K562 (cell line): ENCODE measurements around the gene C7. TPM values are rescaled to one million over a fixed set of nuclear protein-coding genes. Genes with fewer than 3 reads are reported as not detected.

Source experiments
- ATAC-seq: fragments of 200-7000 bp; cut with Tn5 transposase; 3 replicates; pipeline ENCODE4 v1.9.1; 2020; ENCODE audit warnings: moderate library complexity
- BruUV-seq: library from RNA; stranded (reverse); fragments of 400-500 nt; replicated peaks from 2 replicates; lab custom pipeline; 2021; lab: Mats Ljungman, UMichigan
- CTCF ChIA-PET: fragments of 300-600 bp; formaldehyde crosslinking; extraction: SDS; loops from one replicate; lab custom pipeline; 2021; ENCODE audit warnings: low intra/inter-chr PET ratio; lab: Yijun Ruan, JAX
- POLR2A ChIA-PET: fragments of 300-600, 350-650 bp; sonication (Branson Sonifier 250); formaldehyde crosslinking; extraction: SDS; loops from one replicate; lab custom pipeline; 2021; ENCODE audit warnings: antibody characterized with exemption, inconsistent platforms; lab: Yijun Ruan, JAX
- DNase-seq, 4 experiments: peaks; one replicate each; pipeline versions ENCODE4 v3.0.0 to v3.0.0-alpha.2; 2011 to 2018; ENCODE audit warnings: low spot score in 3 of 4, mixed read lengths in 3 of 4; ENCODE audit errors: extremely low read depth in 1 of 4
- FAIRE-seq: peaks from 2 replicates; lab custom pipeline; 2011; peaks lifted over from hg19 to GRCh38; lab: Jason Lieb, UNC
- H2AFZ ChIP-seq: 2 replicates; pipeline ENCODE4 v1.6.0; 2011; ENCODE audit warnings: low read depth, low read length, control low read depth, inconsistent platforms
- H3K27ac ChIP-seq: fragments of 200-600 bp; 3 replicates; pipeline ENCODE4 v1.8.0; 2011; ENCODE audit warnings: low read depth, mild to moderate bottlenecking, control low read depth, inconsistent platforms, low read length, moderate library complexity, mixed read lengths; ENCODE audit errors: extremely low read depth
- H3K27me3 ChIP-seq, 2 experiments: fragments of 300-600 bp in 1 of 2; 2 replicates in 1 of 2; 3 replicates in 1 of 2; pipeline versions ENCODE4 v1.6.0 to v1.8.0; 2011; ENCODE audit warnings: inconsistent platforms in 2 of 2, low read length in 2 of 2, mild to moderate bottlenecking in 1 of 2, mixed read lengths in 1 of 2, moderate library complexity in 1 of 2; ENCODE audit not compliant: control insufficient read depth in 2 of 2, insufficient read depth in 2 of 2
- H3K36me3 ChIP-seq: fragments of 300-600 bp; 3 replicates; pipeline ENCODE4 v1.8.0; 2011; ENCODE audit warnings: mild to moderate bottlenecking, low read length, inconsistent platforms; ENCODE audit not compliant: control insufficient read depth, insufficient read depth
- H3K4me1 ChIP-seq, 2 experiments: fragments of 200-600 bp in 1 of 2; replicated peaks in 1 of 2; 2 replicates in 1 of 2; 3 replicates in 1 of 2; pipeline versions ENCODE4 v1.5.1 to v1.8.0; 2011; ENCODE audit warnings: inconsistent platforms in 2 of 2, low read length in 2 of 2, mild to moderate bottlenecking in 1 of 2, mixed read lengths in 1 of 2, moderate library complexity in 1 of 2; ENCODE audit not compliant: control insufficient read depth in 2 of 2, insufficient read depth in 2 of 2
- H3K4me2 ChIP-seq: 2 replicates; pipeline ENCODE4 v1.6.1; 2011; ENCODE audit warnings: low read length, control low read depth, inconsistent platforms, mixed read lengths; ENCODE audit not compliant: insufficient read depth
- H3K4me3 ChIP-seq: fragments of 200-600 bp; sonication (generic), shearing (Covaris generic); 2 replicates; pipeline ENCODE4 v1.5.1; 2016; ENCODE audit warnings: control low read depth, inconsistent platforms
- H3K79me2 ChIP-seq: fragments of 200-600 bp; 3 replicates; pipeline ENCODE4 v1.8.0; 2011; ENCODE audit warnings: low read length, inconsistent platforms; ENCODE audit not compliant: control insufficient read depth, insufficient read depth
- H3K9ac ChIP-seq, 2 experiments: 2 replicates each; pipeline versions ENCODE4 v1.6.0 to v1.6.1; 2011; ENCODE audit warnings: low read depth in 2 of 2, low read length in 2 of 2, control low read depth in 1 of 2, inconsistent platforms in 1 of 2, mild to moderate bottlenecking in 1 of 2, mixed read lengths in 1 of 2; ENCODE audit not compliant: insufficient read depth in 1 of 2
- H3K9me1 ChIP-seq: one replicate; pipeline ENCODE4 v1.6.0; 2011; ENCODE audit warnings: inconsistent platforms, mild to moderate bottlenecking, low read length, moderate library complexity; ENCODE audit not compliant: control insufficient read depth, insufficient read depth
- H3K9me3 ChIP-seq: replicated peaks from 2 replicates; pipeline ENCODE4 v1.5.1; 2011; ENCODE audit warnings: low read depth, low read length, inconsistent platforms; ENCODE audit not compliant: control insufficient read depth, insufficient read depth
- H4K20me1 ChIP-seq: replicated peaks from 2 replicates; pipeline ENCODE4 v1.6.1; 2011; ENCODE audit warnings: low read length, inconsistent platforms, mixed read lengths; ENCODE audit not compliant: control insufficient read depth, insufficient read depth
- BRD4 ChIP-seq: fragments of 200-600 bp; sonication (generic); IDR thresholded peaks from 2 replicates; pipeline ENCODE4 v1.6.1; 2017; ENCODE audit warnings: inconsistent platforms
- CLOCK ChIP-seq: fragments of 250-450 bp; sonication (Bioruptor Pico); IDR thresholded peaks from 2 replicates; pipeline ENCODE4 v1.4.0; 2020; ENCODE audit warnings: mild to moderate bottlenecking, moderate library complexity, borderline replicate concordance
- E2F5 ChIP-seq: sonication (generic); formaldehyde crosslinking; IDR thresholded peaks from 2 replicates; pipeline ENCODE4 v1.8.0; 2022; ENCODE audit warnings: mild to moderate bottlenecking, missing genetic modification reagents
- ELF2 ChIP-seq: fragments of 250-450 bp; sonication (Bioruptor Pico); IDR thresholded peaks from 2 replicates; pipeline ENCODE4 v1.5.0; 2021; ENCODE audit warnings: mild to moderate bottlenecking
- ERF ChIP-seq: fragments of 450-650 bp; formaldehyde crosslinking; IDR thresholded peaks from 2 replicates; pipeline ENCODE4 v1.4.0; 2020; ENCODE audit warnings: mild to moderate bottlenecking, mixed read lengths
- FOS ChIP-seq: IDR thresholded peaks from 3 replicates; pipeline ENCODE4 v1.6.1; 2011; ENCODE audit not compliant: insufficient read length; ENCODE audit errors: extremely low read depth
- NBN ChIP-seq: fragments of 450-650 bp; IDR thresholded peaks from 2 replicates; pipeline ENCODE4 v1.6.1; 2016; ENCODE audit warnings: low read depth, mild to moderate bottlenecking
- PBX2 ChIP-seq, 2 experiments: IDR thresholded peaks in 1 of 2; conservative IDR thresholded peaks in 1 of 2; 2 replicates each; pipeline ENCODE4 v1.6.1; 2016; ENCODE audit warnings: low read depth in 2 of 2, mild to moderate bottlenecking in 1 of 2, missing compliant biosample characterization in 1 of 2, missing genetic modification characterization in 1 of 2, moderate library complexity in 1 of 2
- SMARCC2 ChIP-seq: fragments of 450-650 bp; IDR thresholded peaks from 2 replicates; pipeline ENCODE4 v1.6.1; 2017; ENCODE audit warnings: antibody characterized with exemption, moderate library complexity, mild to moderate bottlenecking, low read depth
- SREBF1 ChIP-seq: fragments of 150-350 bp; IDR thresholded peaks from 2 replicates; pipeline ENCODE4 v1.6.1; 2014; ENCODE audit warnings: antibody characterized with exemption, low read depth, low read length, borderline replicate concordance
- TAF15 ChIP-seq: fragments of 200-400 bp; formaldehyde crosslinking; IDR thresholded peaks from 2 replicates; pipeline ENCODE4 v1.6.1; 2017; ENCODE audit warnings: mild to moderate bottlenecking, low read depth, low read length, moderate library complexity
- ZBTB7A ChIP-seq: IDR thresholded peaks from 2 replicates; pipeline ENCODE4 v1.6.1; 2011; ENCODE audit warnings: low read depth, mild to moderate bottlenecking, low read length, moderate library complexity, borderline replicate concordance; ENCODE audit not compliant: control insufficient read depth
- ZNF707 ChIP-seq: fragments of 250-450 bp; sonication (Bioruptor Pico); conservative IDR thresholded peaks from 2 replicates; pipeline ENCODE4 v1.8.0; 2022; ENCODE audit warnings: inconsistent platforms, mild to moderate bottlenecking, moderate library complexity
- WGBS: fragments of 100-300 bp; shearing (Covaris generic); methylation state at CpG from one replicate; pipeline ENCODE4 v1.1.6; 2016; ENCODE audit warnings: low coverage, mixed read lengths; ENCODE audit not compliant: insufficient coverage; ENCODE audit errors: missing lambda C conversion rate; 5-methylcytosine and 5-hydroxymethylcytosine counted together
- in situ Hi-C: fragments of 300-500 bp; cut with MboI; formaldehyde crosslinking; loops from 4 replicates; pipeline ENCODE4 v1.15.0; 2018; ENCODE audit warnings: inconsistent platforms, mixed read lengths
- intact Hi-C: fragments of 100-400 bp; cut with micrococcal nuclease; formaldehyde crosslinking; loops from 2 replicates; pipeline ENCODE4 v1.14.2; 2022
- polyA plus RNA-seq, 8 experiments: library from polyadenylated mRNA; depleted of rRNA in 4 of 8; stranded (reverse) in 5 of 8; unstranded in 3 of 8; fragments of >200 nt; fragmentation: Nextera tagmentation in 2 of 8; fragmentation: Illumina TruSeq in 1 of 8; extraction: Ambion mirVana in 2 of 8; extraction: Trizol in 1 of 8; gene quantifications; 2 replicates each; pipeline versions ENCODE4 v1.2.1 to v1.2.3, GENCODE V29; 2011 to 2014; ENCODE audit warnings: inconsistent platforms in 1 of 8, missing spikeins in 1 of 8
- total RNA-seq, 7 experiments: library from RNA; depleted of rRNA in 6 of 7; stranded (reverse); fragments of >200 nt in 6 of 7; fragmentation: Illumina TruSeq in 2 of 7; extraction: Trizol in 2 of 7; gene quantifications; 2 replicates each; pipeline versions ENCODE4 v1.2.1 to v1.2.3, GENCODE V29; 2011 to 2021; ENCODE audit warnings: low replicate concordance in 1 of 7

The C7 gene
- total and polyA plus RNA-seq, 9 of the 15 experiments (the other 6 are each of a cell fraction or from before 2014, with no cell fraction given) = 0.82 TPM; not detected in 8

- TF ChIP-seq CLOCK (CRISPR knock-in tag) (no peak), SMARCC2 (no peak), ZNF707 (CRISPR knock-in tag) (no peak), SREBF1 (no peak), TAF15 (no peak)
- TF ChIP-seq, all 486 proteins: peak for 0
Measured at GRCh38 chr5:40984884-40985283, 75.6 kb downstream of the C7 start (continued).

- no peak for FAIRE-seq
- Histone ChIP-seq H3K79me2 (no peaks in the 10 kb centered on the region), H3K4me1 (no peaks in the 10 kb centered on the region), H3K4me2 (no peak overlapping the region), H4K20me1 (no peaks in the 10 kb centered on the region), H3K4me3 (no peak overlapping the region), H3K36me3 (no peaks in the 10 kb centered on the region), H2AFZ (no peak overlapping the region), H3K9me3 (no peaks in the 10 kb centered on the region), H3K9me1 (no peaks in the 10 kb centered on the region), H3K9ac (no peak overlapping the region), H3K27ac (no peak overlapping the region), H3K27me3 (peaks cover 3 to 6% of the 10 kb centered on the region in 2 experiments; a peak in 2 of 5 replicates)
- in situ Hi-C loops = no loop called here
- ATAC-seq = no peak
- ChIA-PET CTCF (no interaction called here), POLR2A (no interaction called here)
- no TSS peak for BruUV-seq
- TF ChIP-seq ERF (CRISPR knock-in tag) (no peak), ZBTB7A (no peak), FOS (no peak), E2F5 (CRISPR knock-in tag) (no peak), NBN (no peak), ELF2 (CRISPR knock-in tag) (no peak), BRD4 (no peak), PBX2 (CRISPR knock-in tag; IDR thresholded peaks at IDR 0.05; ENCODE audit: low read depth) (no peak), PBX2 (tag; conservative IDR thresholded peaks at IDR 0.05; ENCODE audit: low read depth) (no peak)
- no peak for DNase-seq
- intact Hi-C loops = no loop called here
- 0% methylated on average over 4 of the region's 4 CpGs for WGBS
Measured at GRCh38 chr5:40985501-40985900, 76.2 kb downstream of the C7 start.
